Bladder microvascular endothelial cell (primary cell): Measurements from ENCODE around the gene ZNF710. TPM values are rescaled to one million over a fixed set of nuclear protein-coding genes. Genes with fewer than 3 reads are reported as not detected.

Experiments used
- total RNA-seq: library from RNA; depleted of rRNA; stranded (reverse); fragments of >200 nt; gene quantifications from 2 replicates; pipeline ENCODE4 v1.2.3, GENCODE V29; 2014

Gene ZNF710, protein sequence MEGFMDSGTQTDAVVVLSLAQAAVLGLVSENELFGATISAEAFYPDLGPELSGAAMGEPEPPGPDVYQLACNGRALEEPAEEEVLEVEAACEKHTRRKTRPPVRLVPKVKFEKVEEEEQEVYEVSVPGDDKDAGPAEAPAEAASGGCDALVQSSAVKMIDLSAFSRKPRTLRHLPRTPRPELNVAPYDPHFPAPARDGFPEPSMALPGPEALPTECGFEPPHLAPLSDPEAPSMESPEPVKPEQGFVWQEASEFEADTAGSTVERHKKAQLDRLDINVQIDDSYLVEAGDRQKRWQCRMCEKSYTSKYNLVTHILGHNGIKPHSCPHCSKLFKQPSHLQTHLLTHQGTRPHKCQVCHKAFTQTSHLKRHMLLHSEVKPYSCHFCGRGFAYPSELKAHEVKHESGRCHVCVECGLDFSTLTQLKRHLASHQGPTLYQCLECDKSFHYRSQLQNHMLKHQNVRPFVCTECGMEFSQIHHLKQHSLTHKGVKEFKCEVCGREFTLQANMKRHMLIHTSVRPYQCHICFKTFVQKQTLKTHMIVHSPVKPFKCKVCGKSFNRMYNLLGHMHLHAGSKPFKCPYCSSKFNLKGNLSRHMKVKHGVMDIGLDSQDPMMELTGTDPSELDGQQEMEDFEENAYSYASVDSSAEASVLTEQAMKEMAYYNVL
- total RNA-seq, result 6.6 and 12.0 TPM in 2 replicates

DNA sequence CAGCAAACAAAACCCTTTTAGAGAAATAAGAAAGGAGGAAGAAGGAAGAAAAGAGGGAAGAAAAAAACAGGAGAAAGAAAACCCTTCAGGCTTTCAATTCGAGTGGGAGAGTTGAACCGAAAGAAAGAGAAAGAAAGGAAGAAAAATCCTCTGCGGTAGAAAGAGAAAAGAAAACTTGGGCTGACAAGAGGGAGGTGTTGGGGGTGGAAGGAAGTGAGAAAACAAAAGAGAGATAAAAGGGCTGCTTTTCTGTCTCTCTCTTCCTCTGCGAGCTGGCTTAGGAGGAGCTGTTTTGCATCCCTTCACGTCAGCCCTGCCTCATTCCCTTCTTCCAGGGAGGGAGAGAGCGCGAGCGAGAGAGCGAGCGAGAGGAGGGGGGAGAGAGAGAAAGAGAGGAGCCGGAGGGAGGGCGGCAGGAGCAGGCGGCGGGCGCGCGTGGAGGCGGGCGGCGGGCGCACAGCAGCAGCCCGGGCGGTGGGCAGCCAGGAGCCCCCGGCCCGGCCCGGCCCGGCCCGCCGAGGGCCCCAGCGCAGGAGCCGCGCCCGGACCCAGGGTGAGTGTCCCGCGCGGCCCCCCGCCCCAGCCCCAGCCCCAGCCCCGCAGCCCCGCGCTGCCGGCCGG is at the start of gene ZNF710:
Gene ZNF710, plus strand, starts transcription at position 263 of the 621 bp plus-strand sequence. CDS start 65,814 bp downstream, outside the sequence.

GRCh38 chr15:90101969-90102890 is 101.1 kb downstream of the ZNF710 start, which contains the start of gene IDH2:
IDH2 (minus strand) TSS chr15:90102468; CDS start chr15:90102390, 78 bp downstream.

Other genes starting within 250 kb of the ZNF710 start
- not detected in 2 replicates for gene MESP2, start 225.0 kb upstream of the ZNF710 start, total RNA-seq
- gene ANPEP, start 186.5 kb upstream of the ZNF710 start, total RNA-seq, result 6.0 and 14.2 TPM in 2 replicates
- 20.6 and 51.0 TPM in 2 replicates for gene AP3S2, start 107.3 kb upstream of the ZNF710 start, total RNA-seq
- 14.8 and 17.0 TPM in 2 replicates for gene ARPIN, start 88.4 kb upstream of the ZNF710 start, total RNA-seq
- gene IDH2, start 101.1 kb downstream of the ZNF710 start, total RNA-seq, result 50.5 and 61.4 TPM in 2 replicates
- gene SEMA4B, start 200.0 kb downstream of the ZNF710 start, total RNA-seq, result 2.4 and 16.9 TPM in 2 replicates
- 29.0 and 29.9 TPM in 2 replicates for gene CIB1, start 232.6 kb downstream of the ZNF710 start, total RNA-seq
- gene GDPGP1, start 232.9 kb downstream of the ZNF710 start, total RNA-seq, result 4.2 and 7.6 TPM in 2 replicates
- gene TTLL13, start 248.2 kb downstream of the ZNF710 start, total RNA-seq, result 0.06 TPM in 1 of 2 replicates, not detected in the other